ENCODE data around the gene C1orf198. TPM values are rescaled to one million over a fixed set of nuclear protein-coding genes. Genes with fewer than 3 reads are reported as not detected.

C1orf198 gene
- total RNA-seq, 2 experiments from 2014 or later: 6.2 to 6.9 TPM

GRCh38 chr1:230797376-230797920, 70.9 kb downstream of the C1orf198 start:
- Mint-ChIP-seq H3K27me3 (peaks cover 8% of the 10 kb centered on the region), H3K27ac (no peak overlapping the region), H3K4me1 (ENCODE audit: low read depth) (no peaks in the 10 kb centered on the region), H3K4me3 (no peak overlapping the region), H3K36me3 (ENCODE audit: low read depth) (no peaks in the 10 kb centered on the region), H3K9me3 (no peaks in the 10 kb centered on the region)
- DNase-seq (no peak), ATAC-seq (no peak)
- no peak for TF ChIP-seq CTCF (IDR thresholded peaks at IDR 0.05)
- intact Hi-C loops (cut with micrococcal nuclease): loop anchor here (5.0 kb wide), 1 partner anchor 415 kb away; no protein-coding TSS in a partner anchor
- CTCF ChIA-PET: interaction anchor here (0.9 to 1.4 kb wide), 2 partner anchors 156 to 414 kb away, joined by 3 to 4 read pairs; no protein-coding TSS in a partner anchor
- POLR2A ChIA-PET: no interaction called here

GRCh38 chr1:230796626-230797025, 71.7 kb downstream of the C1orf198 start:
- H3K4me1 Mint-ChIP-seq (ENCODE audit: low read depth): no peaks in the 10 kb centered on the region
- ChIA-PET CTCF (no interaction called here), POLR2A (no interaction called here)
- intact Hi-C loops (cut with micrococcal nuclease): loop anchor here (5.0 kb wide), 1 partner anchor 416 kb away; no protein-coding TSS in a partner anchor
- no peak for TF ChIP-seq CTCF (IDR thresholded peaks at IDR 0.05)
- ATAC-seq (no peak), DNase-seq (no peak)
- no peak overlapping the region for H3K27ac Mint-ChIP-seq
- peaks cover 10% of the 10 kb centered on the region for H3K27me3 Mint-ChIP-seq
- H3K36me3 Mint-ChIP-seq (ENCODE audit: low read depth): no peaks in the 10 kb centered on the region
- H3K4me3 Mint-ChIP-seq: no peak overlapping the region
- H3K9me3 Mint-ChIP-seq: no peaks in the 10 kb centered on the region

GRCh38 chr1:230794871-230795605, 73.3 kb downstream of the C1orf198 start:
- ATAC-seq: no peak
- intact Hi-C loops (cut with micrococcal nuclease): loop anchor here (5.0 kb wide), 1 partner anchor 417 kb away; no protein-coding TSS in a partner anchor
- no peak overlapping the region for H3K4me3 Mint-ChIP-seq
- no peak for DNase-seq
- TF ChIP-seq CTCF (IDR thresholded peaks at IDR 0.05): no peak
- H3K4me1 Mint-ChIP-seq (ENCODE audit: low read depth): no peaks in the 10 kb centered on the region
- H3K27ac Mint-ChIP-seq: no peak overlapping the region
- POLR2A ChIA-PET: no interaction called here
- no peaks in the 10 kb centered on the region for H3K36me3 Mint-ChIP-seq (ENCODE audit: low read depth)
- CTCF ChIA-PET: no interaction called here
- no peaks in the 10 kb centered on the region for H3K9me3 Mint-ChIP-seq
- peaks cover 11% of the 10 kb centered on the region for H3K27me3 Mint-ChIP-seq

GRCh38 chr1:230794431-230794830, 73.9 kb downstream of the C1orf198 start:
- intact Hi-C loops (cut with micrococcal nuclease): no loop called here
- CTCF ChIA-PET: no interaction called here
- H3K27ac Mint-ChIP-seq: no peak overlapping the region
- POLR2A ChIA-PET: no interaction called here
- no peak overlapping the region for H3K4me3 Mint-ChIP-seq
- H3K27me3 Mint-ChIP-seq: peaks cover 11% of the 10 kb centered on the region
- no peak for TF ChIP-seq CTCF (IDR thresholded peaks at IDR 0.05)
- ATAC-seq: no peak
- H3K9me3 Mint-ChIP-seq: no peaks in the 10 kb centered on the region
- no peak for DNase-seq
- H3K4me1 Mint-ChIP-seq (ENCODE audit: low read depth): no peaks in the 10 kb centered on the region
- no peaks in the 10 kb centered on the region for H3K36me3 Mint-ChIP-seq (ENCODE audit: low read depth)

GRCh38 chr1:230793463-230793745, 74.9 kb downstream of the C1orf198 start:
- Mint-ChIP-seq H3K36me3 (ENCODE audit: low read depth) (no peaks in the 10 kb centered on the region), H3K4me3 (no peak overlapping the region), H3K27ac (no peak overlapping the region), H3K27me3 (peaks cover 9% of the 10 kb centered on the region), H3K9me3 (no peaks in the 10 kb centered on the region), H3K4me1 (ENCODE audit: low read depth) (no peaks in the 10 kb centered on the region)
- TF ChIP-seq CTCF (IDR thresholded peaks at IDR 0.05): no peak
- CTCF ChIA-PET: no interaction called here
- DNase-seq: no peak
- intact Hi-C loops (cut with micrococcal nuclease): no loop called here
- POLR2A ChIA-PET: no interaction called here
- no peak for ATAC-seq

Measured in activated CD8-positive, alpha-beta T cell treated with anti-CD3 and anti-CD28 coated beads for 36 hours (primary cell).